ENCODE measurements around the gene PRDM16.

PRDM16 gene

DNA sequence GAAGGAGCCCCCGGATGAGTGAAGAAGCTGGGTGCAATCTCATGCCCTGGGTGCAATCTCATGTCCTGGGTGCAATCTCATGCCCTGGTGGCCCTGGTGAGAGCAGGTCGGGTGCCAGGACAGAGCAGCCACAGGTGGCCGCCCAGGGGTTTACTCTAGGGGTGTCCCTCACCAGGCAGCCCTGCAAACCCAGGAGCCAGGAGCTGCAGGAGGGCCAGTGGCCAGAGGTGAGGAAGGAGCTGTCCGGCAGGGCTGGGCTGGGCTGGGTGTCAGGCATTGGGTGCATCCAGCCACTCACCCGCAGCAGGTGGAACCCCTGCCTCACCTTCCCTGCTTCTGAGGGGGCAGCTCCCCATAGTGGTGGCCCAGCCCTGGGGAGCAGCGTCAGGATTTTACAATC, 79.2 kb downstream of the PRDM16 start:
- H3K79me2 ChIP-seq (ENCODE audit: insufficient read depth, low read length) = peaks cover 6% of the 10 kb centered on the region; the same call in 1 of the 2 replicates
- H3K4me3 ChIP-seq (ENCODE audit: low read length, poor library complexity, severe bottlenecking) = no peak overlapping the region
- no peak for TF ChIP-seq EZH2phosphoT487 (IDR thresholded peaks at IDR 0.05; ENCODE audit: borderline replicate concordance)
- TF ChIP-seq, protein P1, sequence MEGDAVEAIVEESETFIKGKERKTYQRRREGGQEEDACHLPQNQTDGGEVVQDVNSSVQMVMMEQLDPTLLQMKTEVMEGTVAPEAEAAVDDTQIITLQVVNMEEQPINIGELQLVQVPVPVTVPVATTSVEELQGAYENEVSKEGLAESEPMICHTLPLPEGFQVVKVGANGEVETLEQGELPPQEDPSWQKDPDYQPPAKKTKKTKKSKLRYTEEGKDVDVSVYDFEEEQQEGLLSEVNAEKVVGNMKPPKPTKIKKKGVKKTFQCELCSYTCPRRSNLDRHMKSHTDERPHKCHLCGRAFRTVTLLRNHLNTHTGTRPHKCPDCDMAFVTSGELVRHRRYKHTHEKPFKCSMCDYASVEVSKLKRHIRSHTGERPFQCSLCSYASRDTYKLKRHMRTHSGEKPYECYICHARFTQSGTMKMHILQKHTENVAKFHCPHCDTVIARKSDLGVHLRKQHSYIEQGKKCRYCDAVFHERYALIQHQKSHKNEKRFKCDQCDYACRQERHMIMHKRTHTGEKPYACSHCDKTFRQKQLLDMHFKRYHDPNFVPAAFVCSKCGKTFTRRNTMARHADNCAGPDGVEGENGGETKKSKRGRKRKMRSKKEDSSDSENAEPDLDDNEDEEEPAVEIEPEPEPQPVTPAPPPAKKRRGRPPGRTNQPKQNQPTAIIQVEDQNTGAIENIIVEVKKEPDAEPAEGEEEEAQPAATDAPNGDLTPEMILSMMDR (conservative IDR thresholded peaks at IDR 0.05; ENCODE audit: low read length) = no peak
- no peak overlapping the region for H3K9ac ChIP-seq (ENCODE audit: low read depth, low read length, poor library complexity, severe bottlenecking)
- no peak overlapping the region for H2AFZ ChIP-seq (ENCODE audit: low read length)
- H3K36me3 ChIP-seq (ENCODE audit: insufficient read depth, low read length) = no peaks in the 10 kb centered on the region
- peaks cover 4% of the 10 kb centered on the region for H4K20me1 ChIP-seq (ENCODE audit: insufficient read depth, low read length, poor library complexity, severe bottlenecking)
- no peaks in the 10 kb centered on the region for H3K4me1 ChIP-seq (ENCODE audit: insufficient read depth, low read length, poor library complexity, severe bottlenecking)
- H3K9me2 ChIP-seq (replicated peaks; ENCODE audit: low read depth, low read length) = no peaks in the 10 kb centered on the region
- no peak overlapping the region for H3K4me2 ChIP-seq (ENCODE audit: low read depth, low read length, poor library complexity, severe bottlenecking)
- H3F3A ChIP-seq (ENCODE audit: low read depth) = no peaks in the 10 kb centered on the region
- H3K27me3 ChIP-seq (ENCODE audit: insufficient read depth, low read length, poor library complexity, severe bottlenecking) = no peaks in the 10 kb centered on the region
- H3K9me3 ChIP-seq (ENCODE audit: insufficient read depth, low read depth, low read length) = no peaks in the 10 kb centered on the region

DNA sequence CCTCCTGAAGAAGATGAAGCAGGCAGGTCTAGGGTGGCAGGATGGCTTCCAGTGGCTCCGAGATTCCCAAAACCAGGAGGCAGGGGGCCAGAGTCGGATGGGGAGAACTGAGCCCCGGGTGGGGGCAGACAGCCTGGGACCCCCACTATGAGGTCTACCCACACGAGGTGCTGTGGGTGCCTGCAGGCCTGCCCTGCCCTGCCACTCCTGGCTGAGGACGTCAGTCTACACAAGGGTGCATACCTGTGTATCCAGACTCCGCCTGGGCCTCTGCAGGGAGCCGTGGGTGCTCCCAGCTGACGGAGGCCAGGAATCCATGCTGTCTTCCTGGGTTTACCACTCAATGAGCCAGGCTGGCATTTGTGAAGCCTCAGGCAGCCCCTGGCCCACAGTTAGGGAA, 80.3 kb downstream of the PRDM16 start:
- Histone ChIP-seq H4K20me1 (ENCODE audit: insufficient read depth, low read length, poor library complexity, severe bottlenecking) (peaks cover 4% of the 10 kb centered on the region), H3K9me3 (ENCODE audit: insufficient read depth, low read depth, low read length) (no peaks in the 10 kb centered on the region), H3K9ac (ENCODE audit: low read depth, low read length, poor library complexity, severe bottlenecking) (no peak overlapping the region), H3K9me2 (replicated peaks; ENCODE audit: low read depth, low read length) (no peaks in the 10 kb centered on the region), H2AFZ (ENCODE audit: low read length) (no peak overlapping the region), H3K36me3 (ENCODE audit: insufficient read depth, low read length) (no peaks in the 10 kb centered on the region), H3F3A (ENCODE audit: low read depth) (no peaks in the 10 kb centered on the region), H3K79me2 (ENCODE audit: insufficient read depth, low read length) (peaks cover 6% of the 10 kb centered on the region; the same call in 1 of the 2 replicates), H3K4me2 (ENCODE audit: low read depth, low read length, poor library complexity, severe bottlenecking) (no peak overlapping the region), H3K27me3 (ENCODE audit: insufficient read depth, low read length, poor library complexity, severe bottlenecking) (no peaks in the 10 kb centered on the region), H3K4me3 (ENCODE audit: low read length, poor library complexity, severe bottlenecking) (no peak overlapping the region), H3K4me1 (ENCODE audit: insufficient read depth, low read length, poor library complexity, severe bottlenecking) (no peaks in the 10 kb centered on the region)
- TF ChIP-seq EZH2phosphoT487 (IDR thresholded peaks at IDR 0.05; ENCODE audit: borderline replicate concordance) = no peak
- TF ChIP-seq, protein P1 (conservative IDR thresholded peaks at IDR 0.05; ENCODE audit: low read length) = no peak

DNA sequence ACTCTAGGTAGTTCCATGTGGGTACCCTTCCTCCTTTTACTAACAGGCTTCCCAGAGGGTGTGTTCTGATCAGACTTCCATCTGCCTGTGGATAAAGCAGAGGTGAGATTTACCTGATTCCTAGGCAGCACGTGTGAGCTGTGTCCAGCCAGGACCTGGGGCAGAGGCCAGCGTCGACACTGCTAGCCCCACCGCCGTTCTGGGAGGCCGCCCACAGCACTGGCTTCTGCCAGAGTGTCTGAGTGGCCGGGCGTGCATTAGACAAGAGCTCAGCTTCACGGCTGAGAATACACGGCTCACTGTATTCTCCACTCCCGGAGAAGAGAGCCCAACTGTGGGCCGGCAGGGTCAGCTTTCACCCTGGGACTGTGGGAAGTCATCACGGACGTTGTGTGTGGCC, 82.5 kb downstream of the PRDM16 start:
- Histone ChIP-seq H3K4me3 (ENCODE audit: low read length, poor library complexity, severe bottlenecking) (no peak overlapping the region), H4K20me1 (ENCODE audit: insufficient read depth, low read length, poor library complexity, severe bottlenecking) (peaks cover 4% of the 10 kb centered on the region), H3F3A (ENCODE audit: low read depth) (no peaks in the 10 kb centered on the region), H3K4me1 (ENCODE audit: insufficient read depth, low read length, poor library complexity, severe bottlenecking) (no peaks in the 10 kb centered on the region), H3K9me3 (ENCODE audit: insufficient read depth, low read depth, low read length) (no peaks in the 10 kb centered on the region), H3K36me3 (ENCODE audit: insufficient read depth, low read length) (no peaks in the 10 kb centered on the region), H3K4me2 (ENCODE audit: low read depth, low read length, poor library complexity, severe bottlenecking) (no peak overlapping the region), H3K27me3 (ENCODE audit: insufficient read depth, low read length, poor library complexity, severe bottlenecking) (no peaks in the 10 kb centered on the region), H2AFZ (ENCODE audit: low read length) (no peak overlapping the region), H3K79me2 (ENCODE audit: insufficient read depth, low read length) (peaks cover 4% of the 10 kb centered on the region; the same call in 1 of the 2 replicates), H3K9me2 (replicated peaks; ENCODE audit: low read depth, low read length) (no peaks in the 10 kb centered on the region), H3K9ac (ENCODE audit: low read depth, low read length, poor library complexity, severe bottlenecking) (no peak overlapping the region)
- TF ChIP-seq EZH2phosphoT487 (IDR thresholded peaks at IDR 0.05; ENCODE audit: borderline replicate concordance) = no peak
- TF ChIP-seq, protein P1 (conservative IDR thresholded peaks at IDR 0.05; ENCODE audit: low read length) = no peak
